ENCODE data around the gene XRCC6.
"Not testable (repeated sequence)": the region's sequence is repeated elsewhere in the genome, so short reads cannot be mapped to it uniquely, and the experiment has no call there.

XRCC6 gene

DNA sequence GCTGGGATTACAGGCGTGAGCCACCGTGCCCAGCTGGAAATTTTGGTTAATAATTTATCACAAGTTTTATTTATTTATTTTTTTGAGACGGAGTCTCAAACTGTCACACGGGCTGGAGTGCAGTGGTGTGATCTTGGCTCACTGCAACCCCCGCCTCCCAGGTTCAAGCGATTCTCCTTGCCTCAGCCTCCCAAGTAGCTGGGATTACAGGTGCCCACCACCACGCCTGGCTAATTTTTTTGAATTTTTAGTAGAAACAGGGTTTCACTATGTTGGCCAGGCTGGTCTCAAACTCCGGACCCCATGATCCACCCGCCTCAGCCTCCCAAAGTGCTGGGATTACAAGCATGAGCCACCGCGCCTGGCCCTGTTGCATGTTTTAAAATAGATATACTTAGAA, 65.8 kb downstream of the XRCC6 start:
- Mint-ChIP-seq H3K4me1 (ENCODE audit: low read depth in 2 of 2) (peaks cover 19 to 27% of the 10 kb centered on the region in 2 donors), H3K4me3 (peak overlapping the region; percentile 94 to 95), H3K27ac (peak overlapping the region in 1 of 2 donors; percentile 99), H3K36me3 (ENCODE audit: insufficient read depth) (peaks cover 33% of the 10 kb centered on the region)
- H3K27me3 Mint-ChIP-seq; H3K9me3 Mint-ChIP-seq; DNase-seq; ATAC-seq (replicated peaks): not testable (repeated sequence)

DNA sequence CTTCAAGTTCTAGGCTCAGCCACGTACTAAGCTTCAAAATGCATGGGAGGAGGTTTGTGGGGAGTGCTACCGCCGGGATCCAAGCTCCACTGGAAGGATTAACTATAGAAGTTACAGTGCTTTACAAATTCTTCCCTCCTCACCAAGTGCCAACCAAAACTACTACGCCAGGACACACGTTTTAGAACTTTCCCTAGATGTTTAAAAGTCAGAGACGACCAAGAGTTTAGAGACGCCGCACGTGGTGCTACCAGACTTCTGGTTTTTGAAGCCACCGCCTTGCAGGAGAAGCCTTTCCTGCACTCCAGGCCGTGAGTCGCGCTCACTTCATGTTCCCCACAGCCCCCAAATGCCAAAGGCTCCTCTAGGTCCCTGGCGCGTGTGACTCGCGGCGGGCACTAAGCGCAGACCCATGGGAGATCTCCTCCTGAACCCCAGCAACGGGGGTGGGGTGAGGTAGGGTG, 66.8 kb downstream of the XRCC6 start:
- peaks cover 24% of the 10 kb centered on the region for H3K36me3 Mint-ChIP-seq (ENCODE audit: insufficient read depth)
- H3K4me3 Mint-ChIP-seq: peak overlapping the region; percentile 94 to 95
- H3K27me3 Mint-ChIP-seq: no peaks in the 10 kb centered on the region
- H3K27ac Mint-ChIP-seq: peak overlapping the region; percentile 99
- peak; percentile 12 for ATAC-seq (replicated peaks)
- peaks cover 15 to 21% of the 10 kb centered on the region in 2 donors for H3K4me1 Mint-ChIP-seq (ENCODE audit: low read depth in 2 of 2)
- H3K9me3 Mint-ChIP-seq: no peaks in the 10 kb centered on the region
- DNase-seq: no peak

DNA sequence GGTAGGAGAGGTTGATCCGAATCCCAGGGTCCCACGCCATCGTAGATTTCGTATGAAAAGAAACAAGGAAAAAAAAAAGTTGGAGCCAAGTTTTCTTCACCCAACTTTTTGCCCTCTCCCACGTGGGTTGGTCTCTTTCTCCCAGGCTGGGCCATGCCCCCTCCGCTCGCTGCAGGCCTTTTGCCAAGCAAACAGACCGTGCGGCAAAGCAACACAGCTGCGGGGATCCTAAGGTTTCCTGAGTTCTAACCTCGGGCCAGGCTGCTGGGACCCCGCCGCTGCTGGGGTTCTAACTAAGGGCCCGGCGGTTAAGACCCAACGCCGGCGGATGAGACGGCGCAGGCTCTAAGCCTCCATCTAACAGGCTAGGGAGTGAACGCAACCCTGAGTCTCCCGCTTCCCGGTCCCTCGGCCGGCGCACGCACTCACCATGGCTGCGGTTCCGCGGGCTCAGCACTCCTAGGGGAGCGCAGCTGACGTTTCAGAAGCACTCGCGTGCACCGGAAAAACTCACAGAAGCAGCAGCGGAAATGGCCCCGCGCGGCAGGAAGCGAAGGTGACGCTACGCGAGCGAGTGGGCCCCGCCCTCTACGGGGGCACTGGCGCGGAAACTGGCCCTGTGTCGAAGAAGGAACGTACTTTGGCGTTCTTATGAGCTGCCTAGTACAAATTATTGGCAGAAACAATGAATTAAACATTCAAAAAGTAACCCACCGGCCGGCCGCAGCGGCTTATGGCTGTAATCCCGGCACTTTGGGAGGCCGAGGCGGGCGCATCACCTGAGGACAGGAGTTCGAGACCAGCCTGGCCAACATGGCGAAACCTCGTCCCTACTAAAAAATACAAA, 67.5 kb downstream of the XRCC6 start, which contains the start of gene SNU13:
Gene SNU13 (minus strand): TSS at position 503 of the 847 bp plus-strand sequence. CDS start 71 bp downstream, at position 432.
- Mint-ChIP-seq H3K27ac (peak within 1 kb of the TSS; percentile 99), H3K4me1 (ENCODE audit: low read depth in 2 of 2) (peaks cover 15 to 21% of the 10 kb centered on the region in 2 donors), H3K9me3 (no peaks in the 10 kb centered on the region), H3K36me3 (ENCODE audit: insufficient read depth) (peaks cover 24% of the 10 kb centered on the region), H3K4me3 (peak within 1 kb of the TSS; percentile 94 to 95), H3K27me3 (no peaks in the 10 kb centered on the region)
- DNase-seq (peak; percentile 86 to 87 (median 87)), ATAC-seq (replicated peaks) (peak; percentile 95)

DNA sequence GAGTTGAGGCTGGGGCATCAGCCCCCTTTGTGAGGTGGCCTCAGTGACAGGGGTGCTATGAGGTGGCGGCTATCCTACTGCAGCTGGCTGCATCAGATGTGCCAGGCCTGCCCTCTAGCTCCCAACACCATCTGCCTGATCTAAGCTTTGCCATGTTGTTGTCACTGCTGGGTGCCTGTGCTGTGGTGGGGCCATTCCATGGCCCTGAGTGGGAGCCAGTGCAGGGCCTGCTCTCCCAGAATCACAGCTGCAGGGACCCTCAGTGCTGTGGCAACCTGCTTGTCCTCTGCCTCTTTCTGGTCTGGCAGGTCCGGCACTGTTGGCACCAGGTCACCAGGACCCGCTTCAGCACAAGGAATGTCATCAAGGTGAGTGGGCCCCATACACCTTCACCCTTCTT, 69.4 kb downstream of the XRCC6 start:
- H3K4me3 Mint-ChIP-seq: peak overlapping the region; percentile 53 to 95
- H3K36me3 Mint-ChIP-seq (ENCODE audit: insufficient read depth): peaks cover 24% of the 10 kb centered on the region
- ATAC-seq (replicated peaks) (no peak), DNase-seq (no peak)
- no peaks in the 10 kb centered on the region for H3K27me3 Mint-ChIP-seq
- H3K4me1 Mint-ChIP-seq (ENCODE audit: low read depth in 2 of 2): peaks cover 15 to 16% of the 10 kb centered on the region in 2 donors
- H3K9me3 Mint-ChIP-seq: no peaks in the 10 kb centered on the region
- peak overlapping the region; percentile 99 for H3K27ac Mint-ChIP-seq

DNA sequence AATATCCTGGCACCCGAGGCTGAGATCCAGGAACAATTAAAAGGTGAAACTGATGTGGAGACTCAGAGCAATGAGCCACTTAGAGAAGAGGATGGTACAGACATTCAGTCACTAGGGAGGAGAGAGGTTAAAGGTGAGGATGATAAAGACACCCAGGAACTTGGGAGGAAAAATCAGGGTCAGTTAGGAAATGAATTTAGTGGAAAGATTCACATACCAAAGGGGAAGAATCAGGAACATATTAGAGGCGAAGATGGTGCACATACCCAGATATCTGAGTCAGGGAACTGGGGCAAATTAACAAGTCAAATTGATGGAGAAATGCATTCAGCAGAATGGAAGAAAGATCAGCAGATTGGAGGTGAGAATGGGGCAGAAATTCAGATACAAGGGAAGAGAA, 74.1 kb downstream of the XRCC6 start:
- Mint-ChIP-seq H3K4me1 (ENCODE audit: low read depth in 2 of 2) (peaks cover 6 to 10% of the 10 kb centered on the region in 2 donors), H3K27me3 (no peaks in the 10 kb centered on the region), H3K27ac (no peak overlapping the region), H3K9me3 (no peaks in the 10 kb centered on the region), H3K4me3 (no peak overlapping the region), H3K36me3 (ENCODE audit: insufficient read depth) (peaks cover 12% of the 10 kb centered on the region)
- DNase-seq: no peak
- ATAC-seq (replicated peaks): no peak

DNA sequence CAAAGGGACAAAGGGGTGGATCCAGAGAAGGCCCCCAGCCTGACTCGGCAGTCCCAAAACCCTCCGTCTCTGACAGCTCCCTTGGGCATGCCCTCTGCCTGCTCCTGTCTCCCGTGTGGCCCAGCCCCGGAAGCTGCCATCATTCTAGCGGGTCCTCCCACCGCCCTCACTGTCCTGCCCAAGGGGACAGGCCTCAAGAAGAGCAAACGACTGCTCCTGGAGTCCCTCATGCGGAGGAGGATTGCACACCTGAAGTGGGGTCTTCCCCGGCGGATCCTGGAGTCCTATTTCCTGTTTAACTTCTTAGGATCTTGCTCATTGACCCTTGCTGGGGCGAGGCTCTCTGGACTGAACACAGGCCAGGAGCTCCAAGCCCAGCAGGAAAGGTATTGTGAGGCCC, 75.6 kb downstream of the XRCC6 start:
- Mint-ChIP-seq H3K27ac (peak overlapping the region in 1 of 2 donors; percentile 84), H3K4me3 (peak overlapping the region in 1 of 2 donors; percentile 55), H3K27me3 (no peaks in the 10 kb centered on the region), H3K9me3 (no peaks in the 10 kb centered on the region), H3K36me3 (ENCODE audit: insufficient read depth) (peaks cover 11% of the 10 kb centered on the region), H3K4me1 (ENCODE audit: low read depth in 2 of 2) (peaks cover 6 to 9% of the 10 kb centered on the region in 2 donors)
- DNase-seq: no peak
- no peak for ATAC-seq (replicated peaks)

DNA sequence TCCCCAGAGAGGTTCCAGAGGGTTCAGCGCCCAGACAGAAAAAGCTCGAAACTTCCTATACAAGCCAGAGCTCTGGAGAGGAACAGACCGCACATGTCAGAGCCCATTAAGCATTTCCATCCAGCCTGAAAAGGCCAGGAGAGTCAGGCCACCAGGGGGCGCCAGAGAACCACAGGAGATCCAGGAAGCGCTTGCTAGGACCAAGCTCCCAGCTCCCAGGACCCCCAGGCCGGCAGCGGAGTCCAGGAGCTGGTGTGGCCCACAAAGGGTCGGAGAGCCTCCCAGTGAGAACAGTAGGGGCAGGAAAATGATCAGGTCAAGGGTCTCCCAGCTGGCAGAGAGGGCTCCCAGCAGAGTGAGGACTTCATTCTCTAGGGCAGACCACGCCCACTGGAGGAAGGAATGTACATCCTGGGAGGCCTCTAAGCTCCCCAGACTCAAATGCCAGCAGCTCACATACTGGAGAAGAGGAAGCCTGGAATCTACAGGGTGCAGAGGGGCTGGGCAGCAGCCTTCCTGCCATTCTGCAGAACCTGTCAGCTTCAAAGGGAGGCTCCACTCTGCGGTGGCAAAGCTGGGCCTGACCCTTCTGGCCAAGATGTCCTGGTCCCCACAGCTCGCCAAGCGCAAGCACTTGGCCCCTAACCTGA, 76.2 kb downstream of the XRCC6 start:
- DNase-seq (peak; percentile 88 to 92 (median 91)), ATAC-seq (replicated peaks) (peak; percentile 88)
- Mint-ChIP-seq H3K36me3 (ENCODE audit: insufficient read depth) (peaks cover 11% of the 10 kb centered on the region), H3K4me1 (ENCODE audit: low read depth in 2 of 2) (peaks cover 6 to 9% of the 10 kb centered on the region in 2 donors), H3K9me3 (no peaks in the 10 kb centered on the region), H3K27ac (peak overlapping the region in 1 of 2 donors; percentile 84), H3K27me3 (no peaks in the 10 kb centered on the region), H3K4me3 (peak overlapping the region; percentile 53 to 55)

DNA sequence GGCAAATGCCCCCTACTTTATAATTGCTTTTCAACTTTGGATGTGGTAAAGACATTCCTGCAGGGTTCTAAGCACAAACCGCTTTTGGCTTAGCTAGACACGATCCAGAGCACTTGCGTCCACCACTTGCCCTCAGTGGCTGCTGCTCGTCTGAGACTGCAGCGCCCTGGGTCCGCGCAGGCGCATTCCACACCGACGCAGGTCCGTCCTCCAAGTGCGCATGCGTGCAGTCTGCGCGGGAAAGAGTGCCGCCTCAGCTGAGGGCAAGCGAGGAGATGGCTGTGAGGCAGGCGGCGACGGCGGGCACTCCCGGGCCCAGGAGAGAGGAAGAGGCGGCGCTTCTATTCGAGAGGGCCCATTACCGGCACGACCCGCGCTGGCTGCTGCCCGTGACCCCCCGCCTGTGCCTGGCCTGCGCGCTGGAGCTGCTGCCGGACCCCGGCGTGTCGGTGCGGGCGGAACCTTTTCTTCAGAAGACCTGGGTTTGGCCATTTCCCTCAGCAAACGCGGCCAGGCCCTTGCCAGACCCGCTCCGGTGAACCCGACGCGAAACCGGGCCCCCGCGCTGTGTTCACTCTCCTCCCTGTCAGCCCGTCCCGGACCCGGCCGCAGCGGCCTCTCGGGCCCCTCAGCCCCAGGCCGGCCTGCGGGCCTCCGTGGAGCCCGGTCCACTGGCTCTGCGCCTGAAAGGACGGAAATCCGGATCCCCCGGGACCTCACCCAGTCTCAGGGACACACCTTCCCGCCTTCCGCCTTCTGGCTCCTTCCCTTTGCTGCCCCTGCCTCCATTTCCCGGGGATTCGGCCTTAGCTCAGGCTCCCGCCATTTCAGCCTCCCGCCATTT, 78.4 kb downstream of the XRCC6 start, which contains the start of gene MEI1:
Gene MEI1 (plus strand): TSS at position 240 of the 844 bp plus-strand sequence. CDS start 36 bp downstream, at position 276.
- ATAC-seq (replicated peaks): peak; percentile 66
- peak within 1 kb of the TSS; percentile 60 to 68 for H3K4me3 Mint-ChIP-seq
- peak within 1 kb of the TSS; percentile 18 to 67 for H3K27ac Mint-ChIP-seq
- H3K36me3 Mint-ChIP-seq (ENCODE audit: insufficient read depth): peaks cover 11% of the 10 kb centered on the region
- peaks cover 6 to 9% of the 10 kb centered on the region in 2 donors for H3K4me1 Mint-ChIP-seq (ENCODE audit: low read depth in 2 of 2)
- H3K27me3 Mint-ChIP-seq: no peaks in the 10 kb centered on the region
- H3K9me3 Mint-ChIP-seq: no peaks in the 10 kb centered on the region
- DNase-seq: peak; percentile 63 to 79 (median 76)

DNA sequence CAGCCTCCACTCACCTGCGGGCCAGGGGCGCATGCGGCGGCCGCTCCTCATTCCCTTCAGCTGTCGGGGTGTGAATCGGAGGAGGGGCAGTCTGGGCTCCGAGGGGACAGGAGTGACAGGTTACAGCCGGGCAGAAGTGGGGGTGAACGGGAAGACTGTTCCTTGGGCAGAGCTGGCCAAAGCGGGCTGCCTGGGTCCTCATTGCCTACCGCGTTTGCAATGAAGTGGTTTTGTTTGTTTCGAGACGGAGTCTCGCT, 78.9 kb downstream of the XRCC6 start:
- H3K4me1 Mint-ChIP-seq (ENCODE audit: low read depth in 2 of 2): peaks cover 6 to 9% of the 10 kb centered on the region in 2 donors
- no peak for DNase-seq
- no peak overlapping the region for H3K4me3 Mint-ChIP-seq
- no peaks in the 10 kb centered on the region for H3K9me3 Mint-ChIP-seq
- H3K36me3 Mint-ChIP-seq (ENCODE audit: insufficient read depth): peaks cover 11% of the 10 kb centered on the region
- no peak overlapping the region for H3K27ac Mint-ChIP-seq
- no peak for ATAC-seq (replicated peaks)
- H3K27me3 Mint-ChIP-seq: no peaks in the 10 kb centered on the region

DNA sequence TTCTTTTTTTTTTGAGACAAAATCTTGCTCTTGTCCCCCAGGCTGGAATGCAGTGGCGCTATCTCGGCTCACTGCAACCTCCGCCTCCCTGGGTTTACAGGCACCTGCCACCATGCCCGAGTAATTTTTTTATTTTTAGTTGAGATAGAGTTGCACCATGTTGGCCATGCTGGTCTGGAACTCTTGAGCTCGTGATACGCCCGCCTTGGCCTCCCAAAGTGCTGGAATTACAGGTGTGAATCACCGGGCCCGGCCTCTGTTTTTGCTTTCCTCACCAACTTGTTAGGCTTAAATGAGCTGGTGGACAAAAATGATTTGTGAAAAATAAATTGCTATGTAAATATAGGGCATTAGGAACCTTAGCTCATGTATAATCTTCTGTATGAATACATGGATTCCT, 81.7 kb downstream of the XRCC6 start:
- Mint-ChIP-seq H3K4me3 (no peak overlapping the region), H3K27me3 (no peaks in the 10 kb centered on the region), H3K36me3 (ENCODE audit: insufficient read depth) (peaks cover 8% of the 10 kb centered on the region), H3K27ac (no peak overlapping the region), H3K4me1 (ENCODE audit: low read depth in 2 of 2) (peaks cover 0 to 3% of the 10 kb centered on the region in 2 donors), H3K9me3 (no peaks in the 10 kb centered on the region)
- ATAC-seq (replicated peaks) (no peak), DNase-seq (no peak)

DNA sequence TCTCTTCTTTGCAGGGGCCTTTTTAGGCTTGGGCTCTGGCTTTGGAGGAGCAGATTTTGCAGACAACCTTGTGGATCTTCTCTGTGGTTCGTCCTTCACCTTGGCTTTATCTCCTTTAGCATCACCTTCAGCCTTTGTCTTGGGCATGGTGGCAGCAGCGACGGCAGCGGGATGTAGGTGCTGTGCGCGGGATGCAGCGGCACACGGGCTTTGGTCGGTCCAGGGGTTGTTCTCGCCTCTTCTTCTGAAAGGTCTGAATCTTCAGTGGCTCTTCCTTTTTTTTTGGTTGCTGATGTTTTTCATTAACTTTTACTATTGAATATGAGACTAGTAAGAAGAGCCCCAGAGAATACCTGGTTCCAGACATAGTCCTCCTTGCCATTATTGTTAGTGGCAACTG, 88.2 kb downstream of the XRCC6 start:
- ATAC-seq (replicated peaks): no peak
- Mint-ChIP-seq H3K36me3 (ENCODE audit: insufficient read depth) (peaks cover 3% of the 10 kb centered on the region), H3K4me3 (no peak overlapping the region), H3K27ac (no peak overlapping the region), H3K4me1 (ENCODE audit: low read depth in 2 of 2) (no peaks in the 10 kb centered on the region), H3K27me3 (no peaks in the 10 kb centered on the region), H3K9me3 (no peaks in the 10 kb centered on the region)
- DNase-seq: no peak

DNA sequence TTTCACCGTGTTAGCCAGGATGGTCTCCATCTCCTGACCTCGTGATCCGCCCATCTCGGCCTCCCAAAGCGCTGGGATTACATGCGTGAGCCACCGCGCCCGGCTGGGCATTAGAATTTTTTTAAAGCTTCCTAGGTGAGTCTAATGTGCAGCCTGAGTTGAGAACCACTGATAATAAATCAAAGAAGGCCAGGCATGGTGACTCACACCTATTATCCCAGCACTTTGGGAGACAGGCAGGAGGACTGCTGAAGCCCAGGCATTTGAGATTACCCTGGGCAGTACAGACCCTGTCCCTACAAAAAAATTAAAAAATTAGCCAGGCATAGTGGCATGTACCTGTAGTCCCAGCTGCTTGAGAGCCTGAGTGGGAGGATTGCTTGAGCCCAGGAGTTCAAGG, 91.9 kb downstream of the XRCC6 start:
- Mint-ChIP-seq H3K27me3 (no peaks in the 10 kb centered on the region), H3K4me1 (ENCODE audit: low read depth in 2 of 2) (no peaks in the 10 kb centered on the region), H3K36me3 (ENCODE audit: insufficient read depth) (peaks cover 3% of the 10 kb centered on the region), H3K4me3 (no peak overlapping the region), H3K9me3 (no peaks in the 10 kb centered on the region), H3K27ac (no peak overlapping the region)
- no peak for ATAC-seq (replicated peaks)
- DNase-seq: no peak

All from effector memory CD8-positive, alpha-beta T cell (primary cell).